NCI-H526 (cell line): ENCODE measurements around the gene A1BG.
"Not testable (repeated sequence)": the region's sequence is repeated elsewhere in the genome, so short reads cannot be mapped to it uniquely, and the experiment has no call there.

Experiments used
- DNase-seq, 2 experiments: peaks; one replicate each; lab custom pipeline; 2025; lab: John Stamatoyannopoulos, UW

The A1BG gene

GRCh38 chr19:58386576-58387337 lies 33.5 kb upstream of the A1BG start, which contains the start of gene RPS5:
Gene RPS5, plus strand, starts transcription at chr19:58387269. Its CDS starts 869 bp downstream, at chr19:58388138.
- DNase-seq, result peak; percentile 98

- peak in 1 of 2 experiments; percentile 29 for DNase-seq
These were observed 32.7 kb upstream of the A1BG start for GRCh38 chr19:58385891-58386575.

- DNase-seq, result no peak
These were observed 32.1 kb upstream of the A1BG start for GRCh38 chr19:58385313-58385890.

- no peak for DNase-seq
These were observed 29.8 kb upstream of the A1BG start for GRCh38 chr19:58382997-58383603.

GRCh38 chr19:58381460-58382212 lies 28.3 kb upstream of the A1BG start:
- no peak for DNase-seq

GRCh38 chr19:58380662-58381459 lies 27.6 kb upstream of the A1BG start, which contains the start of gene ZNF837:
Gene ZNF837, minus strand, starts transcription at chr19:58381030. Its CDS starts 11,698 bp downstream, at chr19:58369332.
- DNase-seq, result peak; percentile 100

GRCh38 chr19:58380037-58380661 lies 26.9 kb upstream of the A1BG start:
- DNase-seq, result no peak

GRCh38 chr19:58379246-58379645 lies 26.0 kb upstream of the A1BG start:
- DNase-seq, result no peak

GRCh38 chr19:58376724-58377123 lies 23.4 kb upstream of the A1BG start:
- not testable (repeated sequence) for DNase-seq

GRCh38 chr19:58374200-58374599 lies 20.9 kb upstream of the A1BG start:
- no peak for DNase-seq

GRCh38 chr19:58372311-58373133 lies 19.2 kb upstream of the A1BG start:
- DNase-seq, result no peak

GRCh38 chr19:58368561-58369360 lies 15.5 kb upstream of the A1BG start:
- DNase-seq, result no peak

- DNase-seq, result no peak
These were observed 14.6 kb upstream of the A1BG start for GRCh38 chr19:58367698-58368454.

GRCh38 chr19:58366585-58367430 lies 13.5 kb upstream of the A1BG start:
- DNase-seq, result no peak

- DNase-seq, result no peak
These were observed 10.9 kb upstream of the A1BG start for GRCh38 chr19:58364146-58364545.

GRCh38 chr19:58362272-58362994 lies 9.1 kb upstream of the A1BG start, which contains the start of gene ZNF497:
Gene ZNF497, minus strand, starts transcription at chr19:58362751. Its CDS starts 5,116 bp downstream, at chr19:58357635.
- peak; percentile 87 to 97 for DNase-seq
